ENCODE data around the gene FAM171A1. TPM values are rescaled to one million over a fixed set of nuclear protein-coding genes. Genes with fewer than 3 reads are reported as not detected.

Gene FAM171A1
- total and polyA plus RNA-seq, 2 of the 13 experiments (the other 11 are each of a cell fraction or from before 2014, with no cell fraction given), result 21.5 to 34.7 TPM

- TF ChIP-seq, protein P1, sequence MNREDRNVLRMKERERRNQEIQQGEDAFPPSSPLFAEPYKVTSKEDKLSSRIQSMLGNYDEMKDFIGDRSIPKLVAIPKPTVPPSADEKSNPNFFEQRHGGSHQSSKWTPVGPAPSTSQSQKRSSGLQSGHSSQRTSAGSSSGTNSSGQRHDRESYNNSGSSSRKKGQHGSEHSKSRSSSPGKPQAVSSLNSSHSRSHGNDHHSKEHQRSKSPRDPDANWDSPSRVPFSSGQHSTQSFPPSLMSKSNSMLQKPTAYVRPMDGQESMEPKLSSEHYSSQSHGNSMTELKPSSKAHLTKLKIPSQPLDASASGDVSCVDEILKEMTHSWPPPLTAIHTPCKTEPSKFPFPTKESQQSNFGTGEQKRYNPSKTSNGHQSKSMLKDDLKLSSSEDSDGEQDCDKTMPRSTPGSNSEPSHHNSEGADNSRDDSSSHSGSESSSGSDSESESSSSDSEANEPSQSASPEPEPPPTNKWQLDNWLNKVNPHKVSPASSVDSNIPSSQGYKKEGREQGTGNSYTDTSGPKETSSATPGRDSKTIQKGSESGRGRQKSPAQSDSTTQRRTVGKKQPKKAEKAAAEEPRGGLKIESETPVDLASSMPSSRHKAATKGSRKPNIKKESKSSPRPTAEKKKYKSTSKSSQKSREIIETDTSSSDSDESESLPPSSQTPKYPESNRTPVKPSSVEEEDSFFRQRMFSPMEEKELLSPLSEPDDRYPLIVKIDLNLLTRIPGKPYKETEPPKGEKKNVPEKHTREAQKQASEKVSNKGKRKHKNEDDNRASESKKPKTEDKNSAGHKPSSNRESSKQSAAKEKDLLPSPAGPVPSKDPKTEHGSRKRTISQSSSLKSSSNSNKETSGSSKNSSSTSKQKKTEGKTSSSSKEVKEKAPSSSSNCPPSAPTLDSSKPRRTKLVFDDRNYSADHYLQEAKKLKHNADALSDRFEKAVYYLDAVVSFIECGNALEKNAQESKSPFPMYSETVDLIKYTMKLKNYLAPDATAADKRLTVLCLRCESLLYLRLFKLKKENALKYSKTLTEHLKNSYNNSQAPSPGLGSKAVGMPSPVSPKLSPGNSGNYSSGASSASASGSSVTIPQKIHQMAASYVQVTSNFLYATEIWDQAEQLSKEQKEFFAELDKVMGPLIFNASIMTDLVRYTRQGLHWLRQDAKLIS (CRISPR knock-in tag; IDR thresholded peaks at IDR 0.05), result no peak
- TF ChIP-seq, protein P2, sequence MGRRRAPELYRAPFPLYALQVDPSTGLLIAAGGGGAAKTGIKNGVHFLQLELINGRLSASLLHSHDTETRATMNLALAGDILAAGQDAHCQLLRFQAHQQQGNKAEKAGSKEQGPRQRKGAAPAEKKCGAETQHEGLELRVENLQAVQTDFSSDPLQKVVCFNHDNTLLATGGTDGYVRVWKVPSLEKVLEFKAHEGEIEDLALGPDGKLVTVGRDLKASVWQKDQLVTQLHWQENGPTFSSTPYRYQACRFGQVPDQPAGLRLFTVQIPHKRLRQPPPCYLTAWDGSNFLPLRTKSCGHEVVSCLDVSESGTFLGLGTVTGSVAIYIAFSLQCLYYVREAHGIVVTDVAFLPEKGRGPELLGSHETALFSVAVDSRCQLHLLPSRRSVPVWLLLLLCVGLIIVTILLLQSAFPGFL (CRISPR knock-in tag; IDR thresholded peaks at IDR 0.05), result no peak
- TF ChIP-seq PHF5A (CRISPR knock-in tag; IDR thresholded peaks at IDR 0.05; ENCODE audit: low read depth, unreplicated experiment) (no peak), ZMYM4 (CRISPR knock-in tag; IDR thresholded peaks at IDR 0.05) (no peak), POLR2G (IDR thresholded peaks at IDR 0.05; ENCODE audit: low read depth, low read length) (0 out of 2 replicates have a peak, but pooled peaks have one; percentile 9), KDM5B (CRISPR knock-in tag; IDR thresholded peaks at IDR 0.05; ENCODE audit: borderline replicate concordance) (no peak), LCORL (IDR thresholded peaks at IDR 0.05) (no peak), LCORL (CRISPR knock-in tag; IDR thresholded peaks at IDR 0.05) (no peak), PHF20 (CRISPR knock-in tag; IDR thresholded peaks at IDR 0.05) (no peak), ZNF296 (CRISPR knock-in tag; conservative IDR thresholded peaks at IDR 0.05) (no peak), ARID2 (CRISPR knock-in tag; IDR thresholded peaks at IDR 0.05; ENCODE audit: borderline replicate concordance) (no peak), ZNF432 (CRISPR knock-in tag; IDR thresholded peaks at IDR 0.05; ENCODE audit: borderline replicate concordance) (no peak), ZNF563 (CRISPR knock-in tag; IDR thresholded peaks at IDR 0.05) (0 out of 2 replicates have a peak, but pooled peaks have one; percentile 47), CREM (IDR thresholded peaks at IDR 0.05) (no peak), CREM (CRISPR knock-in tag; IDR thresholded peaks at IDR 0.05) (no peak), ZBTB39 (CRISPR knock-in tag; IDR thresholded peaks at IDR 0.05) (no peak), ZNF768 (CRISPR knock-in tag; IDR thresholded peaks at IDR 0.05) (no peak), PAF1 (CRISPR knock-in tag; IDR thresholded peaks at IDR 0.05) (no peak), ZNF138 (CRISPR knock-in tag; IDR thresholded peaks at IDR 0.05; ENCODE audit: low read depth) (no peak), CEBPG (CRISPR knock-in tag; IDR thresholded peaks at IDR 0.05) (no peak), SOX6 (IDR thresholded peaks at IDR 0.05) (no peak), SOX6 (CRISPR knock-in tag; IDR thresholded peaks at IDR 0.05) (no peak)
- TF ChIP-seq, protein P3, sequence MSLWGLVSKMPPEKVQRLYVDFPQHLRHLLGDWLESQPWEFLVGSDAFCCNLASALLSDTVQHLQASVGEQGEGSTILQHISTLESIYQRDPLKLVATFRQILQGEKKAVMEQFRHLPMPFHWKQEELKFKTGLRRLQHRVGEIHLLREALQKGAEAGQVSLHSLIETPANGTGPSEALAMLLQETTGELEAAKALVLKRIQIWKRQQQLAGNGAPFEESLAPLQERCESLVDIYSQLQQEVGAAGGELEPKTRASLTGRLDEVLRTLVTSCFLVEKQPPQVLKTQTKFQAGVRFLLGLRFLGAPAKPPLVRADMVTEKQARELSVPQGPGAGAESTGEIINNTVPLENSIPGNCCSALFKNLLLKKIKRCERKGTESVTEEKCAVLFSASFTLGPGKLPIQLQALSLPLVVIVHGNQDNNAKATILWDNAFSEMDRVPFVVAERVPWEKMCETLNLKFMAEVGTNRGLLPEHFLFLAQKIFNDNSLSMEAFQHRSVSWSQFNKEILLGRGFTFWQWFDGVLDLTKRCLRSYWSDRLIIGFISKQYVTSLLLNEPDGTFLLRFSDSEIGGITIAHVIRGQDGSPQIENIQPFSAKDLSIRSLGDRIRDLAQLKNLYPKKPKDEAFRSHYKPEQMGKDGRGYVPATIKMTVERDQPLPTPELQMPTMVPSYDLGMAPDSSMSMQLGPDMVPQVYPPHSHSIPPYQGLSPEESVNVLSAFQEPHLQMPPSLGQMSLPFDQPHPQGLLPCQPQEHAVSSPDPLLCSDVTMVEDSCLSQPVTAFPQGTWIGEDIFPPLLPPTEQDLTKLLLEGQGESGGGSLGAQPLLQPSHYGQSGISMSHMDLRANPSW (CRISPR knock-in tag; IDR thresholded peaks at IDR 0.05; ENCODE audit: borderline replicate concordance), result no peak
These were observed 755 bp downstream of the FAM171A1 start (continued) for GRCh38 chr10:15370212-15370855.
